ENCODE results near the gene TTLL11. TPM values are rescaled to one million over a fixed set of nuclear protein-coding genes. Genes with fewer than 3 reads are reported as not detected.

Gene TTLL11
- total and polyA plus RNA-seq, 9 donors, result 14.2 to 29.3 (median 20.1) TPM

DNA sequence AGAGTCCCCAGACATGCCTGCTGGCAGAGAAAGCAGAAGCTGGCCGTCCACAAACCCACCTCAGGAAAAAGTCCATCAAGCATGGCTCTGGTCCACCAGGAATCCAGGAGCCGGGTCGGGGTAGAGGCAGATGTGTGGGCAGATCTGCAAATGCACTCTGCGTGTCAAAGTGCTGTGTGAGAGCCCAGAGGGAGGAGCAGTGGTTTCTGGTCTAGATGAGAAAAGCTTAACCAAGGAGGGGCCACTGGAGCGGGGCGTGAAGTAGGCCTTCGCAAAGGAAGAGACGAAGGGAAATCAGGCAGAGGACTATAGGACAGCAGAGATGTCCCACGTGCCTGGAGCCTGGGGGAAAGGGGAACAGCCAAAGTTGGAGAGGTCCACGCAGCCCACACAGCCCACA is 40.0 kb downstream of the TTLL11 start:
- H3K9me3 ChIP-seq (replicated peaks; ENCODE audit: control insufficient read depth, low read depth, low read length), result no peaks in the 10 kb centered on the region
- H3K27ac ChIP-seq (ENCODE audit: low read length), result no peak overlapping the region
- peaks cover 3% of the 10 kb centered on the region for H3K4me1 ChIP-seq (ENCODE audit: control insufficient read depth, insufficient read depth, low read length)
- peaks cover 2% of the 10 kb centered on the region for H3K36me3 ChIP-seq (ENCODE audit: control insufficient read depth, insufficient read depth, low read length)
- DNase-seq, result no peak
- H3K27me3 ChIP-seq (ENCODE audit: control insufficient read depth, insufficient read depth, low read length), result no peaks in the 10 kb centered on the region
- no peak overlapping the region for H3K4me3 ChIP-seq (ENCODE audit: low read length)
- WGBS (ENCODE audit: insufficient coverage), result 55% methylated on average over 7 of the region's 10 CpGs

GRCh38 chr9:122051351-122052321 is 41.5 kb downstream of the TTLL11 start:
- no peaks in the 10 kb centered on the region for H3K27me3 ChIP-seq (ENCODE audit: control insufficient read depth, insufficient read depth, low read length)
- no peak overlapping the region for H3K27ac ChIP-seq (ENCODE audit: low read length)
- no peak overlapping the region for H3K4me3 ChIP-seq (ENCODE audit: low read length)
- H3K4me1 ChIP-seq (ENCODE audit: control insufficient read depth, insufficient read depth, low read length), result no peaks in the 10 kb centered on the region
- H3K9me3 ChIP-seq (replicated peaks; ENCODE audit: control insufficient read depth, low read depth, low read length), result no peaks in the 10 kb centered on the region
- H3K36me3 ChIP-seq (ENCODE audit: control insufficient read depth, insufficient read depth, low read length), result peaks cover 2% of the 10 kb centered on the region
- no peak for DNase-seq
- 89% methylated on average over 5 of the region's 7 CpGs for WGBS (ENCODE audit: insufficient coverage)

- Histone ChIP-seq H3K4me1 (ENCODE audit: control insufficient read depth, insufficient read depth, low read length) (no peaks in the 10 kb centered on the region), H3K9me3 (replicated peaks; ENCODE audit: control insufficient read depth, low read depth, low read length) (no peaks in the 10 kb centered on the region), H3K27me3 (ENCODE audit: control insufficient read depth, insufficient read depth, low read length) (no peaks in the 10 kb centered on the region), H3K4me3 (ENCODE audit: low read length) (no peak overlapping the region), H3K27ac (ENCODE audit: low read length) (no peak overlapping the region), H3K36me3 (ENCODE audit: control insufficient read depth, insufficient read depth, low read length) (no peaks in the 10 kb centered on the region)
- 61% methylated on average over 4 of the region's 7 CpGs for WGBS (ENCODE audit: insufficient coverage)
- DNase-seq, result no peak
Measured at GRCh38 chr9:122050167-122050566, 42.9 kb downstream of the TTLL11 start.

DNA sequence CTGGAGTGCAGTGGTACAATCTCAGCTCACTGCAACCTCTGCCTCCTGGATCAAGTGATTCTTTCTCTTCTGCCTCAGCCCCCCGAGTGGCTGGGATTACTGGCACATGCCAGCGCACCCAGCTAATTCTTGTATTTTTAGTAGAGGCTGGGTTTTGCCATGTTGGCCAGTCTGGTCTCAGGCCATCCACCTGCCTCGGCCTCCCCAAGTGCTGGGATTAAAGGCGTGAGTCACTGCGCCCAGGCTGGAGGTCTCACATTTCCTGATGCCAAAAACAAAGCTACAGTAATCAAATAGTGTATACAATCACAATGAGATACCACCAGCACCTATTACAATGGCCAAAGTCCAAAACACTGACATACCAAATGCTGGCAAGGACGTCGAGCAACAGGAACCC is 51.1 kb downstream of the TTLL11 start:
- H3K27ac ChIP-seq (ENCODE audit: low read length), result no peak overlapping the region
- peaks cover 12% of the 10 kb centered on the region for H3K4me1 ChIP-seq (ENCODE audit: control insufficient read depth, insufficient read depth, low read length)
- 67% methylated on average over 5 of the region's 7 CpGs for WGBS (ENCODE audit: insufficient coverage)
- DNase-seq, result peak; percentile 36
- peaks cover 8% of the 10 kb centered on the region for H3K36me3 ChIP-seq (ENCODE audit: control insufficient read depth, insufficient read depth, low read length)
- H3K9me3 ChIP-seq (replicated peaks; ENCODE audit: control insufficient read depth, low read depth, low read length), result no peaks in the 10 kb centered on the region
- no peak overlapping the region for H3K4me3 ChIP-seq (ENCODE audit: low read length)
- no peaks in the 10 kb centered on the region for H3K27me3 ChIP-seq (ENCODE audit: control insufficient read depth, insufficient read depth, low read length)

- H3K4me1 ChIP-seq (ENCODE audit: control insufficient read depth, insufficient read depth, low read length), result peaks cover 12% of the 10 kb centered on the region
- no peaks in the 10 kb centered on the region for H3K27me3 ChIP-seq (ENCODE audit: control insufficient read depth, insufficient read depth, low read length)
- no peak for DNase-seq
- no peak overlapping the region for H3K4me3 ChIP-seq (ENCODE audit: low read length)
- peaks cover 10% of the 10 kb centered on the region for H3K36me3 ChIP-seq (ENCODE audit: control insufficient read depth, insufficient read depth, low read length)
- H3K27ac ChIP-seq (ENCODE audit: low read length), result peak overlapping the region; percentile 85
- WGBS (ENCODE audit: insufficient coverage), result no CpG with 5 or more reads among the region's 1 CpG
- H3K9me3 ChIP-seq (replicated peaks; ENCODE audit: control insufficient read depth, low read depth, low read length), result no peaks in the 10 kb centered on the region
Measured at GRCh38 chr9:122040561-122041242, 52.4 kb downstream of the TTLL11 start.

- peaks cover 12% of the 10 kb centered on the region for H3K36me3 ChIP-seq (ENCODE audit: control insufficient read depth, insufficient read depth, low read length)
- H3K9me3 ChIP-seq (replicated peaks; ENCODE audit: control insufficient read depth, low read depth, low read length), result no peaks in the 10 kb centered on the region
- H3K27ac ChIP-seq (ENCODE audit: low read length), result peak overlapping the region; percentile 85
- no peak overlapping the region for H3K4me3 ChIP-seq (ENCODE audit: low read length)
- H3K27me3 ChIP-seq (ENCODE audit: control insufficient read depth, insufficient read depth, low read length), result no peaks in the 10 kb centered on the region
- no CpG with 5 or more reads among the region's 6 CpGs for WGBS (ENCODE audit: insufficient coverage)
- peaks cover 12% of the 10 kb centered on the region for H3K4me1 ChIP-seq (ENCODE audit: control insufficient read depth, insufficient read depth, low read length)
- DNase-seq, result no peak
Measured at GRCh38 chr9:122039234-122039633, 53.9 kb downstream of the TTLL11 start.

GRCh38 chr9:122036988-122037387 is 56.1 kb downstream of the TTLL11 start:
- WGBS (ENCODE audit: insufficient coverage), result no CpG with 5 or more reads among the region's 1 CpG

DNA sequence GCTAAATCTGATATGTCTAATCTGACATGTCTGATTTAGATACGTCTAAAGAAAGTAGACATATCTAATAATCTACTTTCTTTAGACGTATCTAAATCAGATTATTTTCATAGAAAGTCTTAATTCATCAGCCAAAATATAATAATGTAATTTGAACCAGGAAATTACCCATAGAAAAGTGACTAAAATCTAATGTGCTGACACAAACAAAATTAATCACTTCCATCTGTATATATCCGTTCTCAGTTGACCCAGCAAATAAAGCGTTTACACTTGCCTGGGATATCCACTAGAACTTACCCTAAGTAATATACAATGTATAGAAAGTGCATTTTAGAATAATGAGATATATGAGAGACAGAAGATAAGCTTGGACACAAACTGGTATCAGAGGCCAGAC is 56.7 kb downstream of the TTLL11 start:
- H3K36me3 ChIP-seq (ENCODE audit: control insufficient read depth, insufficient read depth, low read length), result peaks cover 14% of the 10 kb centered on the region
- no CpG with 5 or more reads among the region's 4 CpGs for WGBS (ENCODE audit: insufficient coverage)
- peaks cover 8% of the 10 kb centered on the region for H3K4me1 ChIP-seq (ENCODE audit: control insufficient read depth, insufficient read depth, low read length)
- H3K27ac ChIP-seq (ENCODE audit: low read length), result no peak overlapping the region
- no peaks in the 10 kb centered on the region for H3K27me3 ChIP-seq (ENCODE audit: control insufficient read depth, insufficient read depth, low read length)
- H3K4me3 ChIP-seq (ENCODE audit: low read length), result no peak overlapping the region
- H3K9me3 ChIP-seq (replicated peaks; ENCODE audit: control insufficient read depth, low read depth, low read length), result no peaks in the 10 kb centered on the region
- DNase-seq, result no peak

More at GRCh38 chr9:122036988-122037387, 56.1 kb downstream of the TTLL11 start:
- no peak overlapping the region for H3K4me3 ChIP-seq (ENCODE audit: low read length)
- H3K4me1 ChIP-seq (ENCODE audit: control insufficient read depth, insufficient read depth, low read length), result peaks cover 10% of the 10 kb centered on the region
- H3K9me3 ChIP-seq (replicated peaks; ENCODE audit: control insufficient read depth, low read depth, low read length), result no peaks in the 10 kb centered on the region
- no peak for DNase-seq
- peaks cover 14% of the 10 kb centered on the region for H3K36me3 ChIP-seq (ENCODE audit: control insufficient read depth, insufficient read depth, low read length)
- no peak overlapping the region for H3K27ac ChIP-seq (ENCODE audit: low read length)
- no peaks in the 10 kb centered on the region for H3K27me3 ChIP-seq (ENCODE audit: control insufficient read depth, insufficient read depth, low read length)

- Histone ChIP-seq H3K36me3 (ENCODE audit: control insufficient read depth, insufficient read depth, low read length) (peaks cover 17% of the 10 kb centered on the region), H3K27ac (ENCODE audit: low read length) (no peak overlapping the region), H3K4me3 (ENCODE audit: low read length) (no peak overlapping the region), H3K9me3 (replicated peaks; ENCODE audit: control insufficient read depth, low read depth, low read length) (no peaks in the 10 kb centered on the region), H3K27me3 (ENCODE audit: control insufficient read depth, insufficient read depth, low read length) (no peaks in the 10 kb centered on the region), H3K4me1 (ENCODE audit: control insufficient read depth, insufficient read depth, low read length) (no peaks in the 10 kb centered on the region)
- DNase-seq, result no peak
- WGBS (ENCODE audit: insufficient coverage), result 80% methylated on average over 4 of the region's 8 CpGs
Measured at GRCh38 chr9:122033775-122034373, 59.2 kb downstream of the TTLL11 start.

DNA sequence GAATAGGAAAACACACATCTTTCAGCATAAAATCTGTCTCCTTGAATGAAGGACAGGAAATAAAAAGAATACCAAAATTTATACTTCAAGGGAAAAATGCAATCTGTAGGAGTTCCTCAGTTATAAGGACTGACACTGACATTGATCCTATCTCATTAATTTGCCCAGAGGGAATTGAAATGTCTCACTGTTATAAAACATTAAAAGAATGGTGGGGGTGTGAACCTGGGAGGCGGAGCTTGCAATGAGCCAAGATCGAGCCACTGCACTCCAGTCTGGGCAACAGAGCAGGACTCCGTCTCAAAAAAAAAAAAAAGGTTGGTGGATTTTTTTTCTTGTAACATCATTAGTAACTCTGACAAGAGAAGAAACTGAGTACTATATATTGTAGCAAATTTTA is 60.8 kb downstream of the TTLL11 start:
- Histone ChIP-seq H3K36me3 (ENCODE audit: control insufficient read depth, insufficient read depth, low read length) (peaks cover 9% of the 10 kb centered on the region), H3K4me1 (ENCODE audit: control insufficient read depth, insufficient read depth, low read length) (no peaks in the 10 kb centered on the region), H3K27me3 (ENCODE audit: control insufficient read depth, insufficient read depth, low read length) (no peaks in the 10 kb centered on the region), H3K27ac (ENCODE audit: low read length) (no peak overlapping the region), H3K9me3 (replicated peaks; ENCODE audit: control insufficient read depth, low read depth, low read length) (peaks cover 2% of the 10 kb centered on the region), H3K4me3 (ENCODE audit: low read length) (no peak overlapping the region)
- 60% methylated on average over 1 of the region's 3 CpGs for WGBS (ENCODE audit: insufficient coverage)
- DNase-seq, result no peak
